Measurements from ENCODE around the gene EIF4E3.

EIF4E3 gene

GRCh38 chr3:71645140-71645539, 80.1 kb downstream of the EIF4E3 start:
- DNase-seq = no peak

- DNase-seq = peak; percentile 15
These were observed 83.5 kb downstream of the EIF4E3 start for GRCh38 chr3:71641674-71642073.

- DNase-seq = no peak
These were observed 84.7 kb downstream of the EIF4E3 start for GRCh38 chr3:71640331-71640983.

DNA sequence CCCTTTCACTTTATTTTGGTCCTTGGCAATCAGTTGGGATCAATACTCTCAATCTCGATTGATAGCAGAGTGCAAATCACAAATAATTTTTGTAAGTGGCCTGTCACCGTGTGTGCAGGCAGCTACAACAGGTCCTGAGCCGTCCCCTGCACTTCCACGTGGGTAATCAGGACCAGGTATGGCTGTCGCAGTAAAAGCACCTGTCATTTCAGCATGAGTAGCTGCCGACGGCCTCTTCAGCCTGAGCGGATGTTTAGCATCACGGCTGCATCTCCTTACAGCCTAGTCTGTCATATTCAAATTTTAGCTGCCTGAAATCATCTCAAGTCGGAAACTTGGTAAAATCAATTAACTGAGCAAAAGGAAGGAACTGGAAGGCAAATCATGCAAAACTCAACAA, 88.7 kb downstream of the EIF4E3 start:
- DNase-seq = no peak

DNA sequence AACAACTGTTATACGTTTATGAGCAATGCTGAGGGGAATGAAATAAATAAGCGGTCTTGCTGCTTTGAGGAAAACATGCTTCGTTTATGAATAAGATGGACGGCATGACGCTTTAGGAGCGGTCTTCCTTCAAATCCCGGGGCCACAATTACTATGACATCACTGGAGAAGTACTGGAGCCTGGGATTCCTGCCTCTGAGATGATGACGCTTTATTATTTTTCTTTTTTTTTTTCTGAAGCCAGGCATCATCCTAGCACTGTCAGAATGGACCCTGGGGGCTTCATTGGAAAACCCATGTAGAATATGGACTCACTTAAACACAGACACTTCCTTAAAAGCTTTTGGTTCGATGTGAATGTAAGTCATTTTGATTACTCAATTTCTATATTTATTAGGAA, 89.2 kb downstream of the EIF4E3 start:
- DNase-seq = no peak

DNA sequence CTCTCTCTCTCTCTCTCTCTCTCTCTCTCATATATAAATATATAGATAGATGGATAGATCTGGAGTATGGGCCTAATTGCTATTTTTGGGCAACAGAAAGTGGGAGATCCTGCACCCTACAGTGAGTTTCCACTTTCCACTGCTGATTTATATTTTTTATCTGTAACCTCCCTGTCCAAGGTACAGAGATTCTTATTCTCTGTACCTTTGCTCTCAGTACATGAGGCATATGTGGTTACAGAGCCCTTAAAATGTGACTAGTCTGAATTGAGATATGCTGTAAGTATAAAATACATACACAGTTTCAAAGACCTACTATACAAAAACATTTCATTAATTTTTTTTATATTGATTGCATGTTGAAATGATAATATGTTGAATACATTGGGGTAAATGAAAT, 90.5 kb downstream of the EIF4E3 start:
- no peak for DNase-seq

DNA sequence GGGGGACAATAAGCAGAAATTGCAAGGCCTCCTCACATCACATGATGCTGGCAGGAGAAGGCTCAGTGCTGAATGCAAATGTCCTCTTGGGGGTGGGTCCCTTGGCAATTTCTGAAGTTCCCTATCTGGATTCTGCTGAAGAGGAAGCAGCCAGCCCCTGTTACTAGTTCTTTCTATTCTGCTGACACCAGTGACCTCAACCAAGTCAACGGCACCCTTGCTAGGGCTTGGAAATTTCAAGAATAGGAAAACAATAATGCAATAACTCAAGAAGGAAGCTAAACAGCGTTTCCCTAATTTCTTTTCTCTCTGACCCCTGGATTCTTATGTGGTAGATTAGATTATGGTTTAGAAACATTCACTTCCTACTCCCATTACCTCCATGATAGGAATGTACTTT, 95.5 kb downstream of the EIF4E3 start:
- no peak for DNase-seq

DNA sequence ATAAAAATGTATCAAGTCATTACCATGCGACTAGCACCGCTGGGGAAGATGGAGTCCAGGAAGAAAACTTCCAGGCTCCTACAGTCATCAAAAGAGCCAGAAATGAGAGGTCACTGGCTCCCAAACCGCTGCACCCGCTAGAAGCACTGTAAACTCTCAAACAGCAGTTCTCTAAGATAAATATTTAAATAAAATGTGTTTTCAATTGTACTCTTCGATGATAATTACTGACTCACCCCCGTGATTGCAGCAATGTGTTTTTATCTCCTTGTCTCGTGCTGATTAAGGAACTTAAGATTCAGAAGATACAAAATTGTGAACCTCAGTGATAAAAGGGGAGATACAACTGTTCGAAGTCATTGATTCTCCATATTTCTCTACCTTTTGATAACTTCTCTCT, 95.9 kb downstream of the EIF4E3 start:
- DNase-seq = no peak

DNA sequence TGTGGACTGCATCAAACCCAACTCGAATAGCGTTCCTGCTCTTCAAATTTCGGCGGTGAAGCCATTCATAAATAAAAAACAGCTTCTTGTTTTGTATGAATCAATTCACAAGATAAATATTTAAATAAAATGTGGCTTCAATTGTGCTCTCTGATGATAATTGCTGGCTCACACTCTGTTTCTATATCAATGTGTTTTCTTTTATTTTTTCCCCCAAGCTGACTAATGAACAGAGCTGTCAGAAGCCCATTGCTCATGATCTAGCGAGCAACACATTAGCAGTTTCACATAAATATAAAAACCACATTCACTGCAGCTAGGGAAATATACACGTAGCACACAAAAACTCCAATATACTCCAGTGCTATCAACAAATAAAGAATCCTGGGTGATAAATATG, 96.7 kb downstream of the EIF4E3 start:
- no peak for DNase-seq

- no peak for DNase-seq
These were observed 99.5 kb downstream of the EIF4E3 start for GRCh38 chr3:71625676-71626075.
